Measurements from ENCODE around the gene DOCK3. TPM values are rescaled to one million over a fixed set of nuclear protein-coding genes. Genes with fewer than 3 reads are reported as not detected.
A peak's percentile ranks its signal among the peaks of the same experiment; 100 is the strongest.

DOCK3 gene, protein sequence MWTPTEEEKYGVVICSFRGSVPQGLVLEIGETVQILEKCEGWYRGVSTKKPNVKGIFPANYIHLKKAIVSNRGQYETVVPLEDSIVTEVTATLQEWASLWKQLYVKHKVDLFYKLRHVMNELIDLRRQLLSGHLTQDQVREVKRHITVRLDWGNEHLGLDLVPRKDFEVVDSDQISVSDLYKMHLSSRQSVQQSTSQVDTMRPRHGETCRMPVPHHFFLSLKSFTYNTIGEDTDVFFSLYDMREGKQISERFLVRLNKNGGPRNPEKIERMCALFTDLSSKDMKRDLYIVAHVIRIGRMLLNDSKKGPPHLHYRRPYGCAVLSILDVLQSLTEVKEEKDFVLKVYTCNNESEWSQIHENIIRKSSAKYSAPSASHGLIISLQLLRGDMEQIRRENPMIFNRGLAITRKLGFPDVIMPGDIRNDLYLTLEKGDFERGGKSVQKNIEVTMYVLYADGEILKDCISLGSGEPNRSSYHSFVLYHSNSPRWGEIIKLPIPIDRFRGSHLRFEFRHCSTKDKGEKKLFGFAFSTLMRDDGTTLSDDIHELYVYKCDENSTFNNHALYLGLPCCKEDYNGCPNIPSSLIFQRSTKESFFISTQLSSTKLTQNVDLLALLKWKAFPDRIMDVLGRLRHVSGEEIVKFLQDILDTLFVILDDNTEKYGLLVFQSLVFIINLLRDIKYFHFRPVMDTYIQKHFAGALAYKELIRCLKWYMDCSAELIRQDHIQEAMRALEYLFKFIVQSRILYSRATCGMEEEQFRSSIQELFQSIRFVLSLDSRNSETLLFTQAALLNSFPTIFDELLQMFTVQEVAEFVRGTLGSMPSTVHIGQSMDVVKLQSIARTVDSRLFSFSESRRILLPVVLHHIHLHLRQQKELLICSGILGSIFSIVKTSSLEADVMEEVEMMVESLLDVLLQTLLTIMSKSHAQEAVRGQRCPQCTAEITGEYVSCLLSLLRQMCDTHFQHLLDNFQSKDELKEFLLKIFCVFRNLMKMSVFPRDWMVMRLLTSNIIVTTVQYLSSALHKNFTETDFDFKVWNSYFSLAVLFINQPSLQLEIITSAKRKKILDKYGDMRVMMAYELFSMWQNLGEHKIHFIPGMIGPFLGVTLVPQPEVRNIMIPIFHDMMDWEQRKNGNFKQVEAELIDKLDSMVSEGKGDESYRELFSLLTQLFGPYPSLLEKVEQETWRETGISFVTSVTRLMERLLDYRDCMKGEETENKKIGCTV (N-terminal part only)
- total RNA-seq (10 to 100 TPM; 11.0 to 31.5 TPM), polyA plus RNA-seq (ENCODE audit: insufficient read length in 2 of 2) (10 to 100 TPM; 34.5 to 35.7 TPM)
- long read RNA-seq, donor 1, result 0 reads
- long read RNA-seq, donor 2, result 0 reads
- long read RNA-seq, donor 3, result 0 reads
- long read RNA-seq, donor 4, result 0 reads

DNA sequence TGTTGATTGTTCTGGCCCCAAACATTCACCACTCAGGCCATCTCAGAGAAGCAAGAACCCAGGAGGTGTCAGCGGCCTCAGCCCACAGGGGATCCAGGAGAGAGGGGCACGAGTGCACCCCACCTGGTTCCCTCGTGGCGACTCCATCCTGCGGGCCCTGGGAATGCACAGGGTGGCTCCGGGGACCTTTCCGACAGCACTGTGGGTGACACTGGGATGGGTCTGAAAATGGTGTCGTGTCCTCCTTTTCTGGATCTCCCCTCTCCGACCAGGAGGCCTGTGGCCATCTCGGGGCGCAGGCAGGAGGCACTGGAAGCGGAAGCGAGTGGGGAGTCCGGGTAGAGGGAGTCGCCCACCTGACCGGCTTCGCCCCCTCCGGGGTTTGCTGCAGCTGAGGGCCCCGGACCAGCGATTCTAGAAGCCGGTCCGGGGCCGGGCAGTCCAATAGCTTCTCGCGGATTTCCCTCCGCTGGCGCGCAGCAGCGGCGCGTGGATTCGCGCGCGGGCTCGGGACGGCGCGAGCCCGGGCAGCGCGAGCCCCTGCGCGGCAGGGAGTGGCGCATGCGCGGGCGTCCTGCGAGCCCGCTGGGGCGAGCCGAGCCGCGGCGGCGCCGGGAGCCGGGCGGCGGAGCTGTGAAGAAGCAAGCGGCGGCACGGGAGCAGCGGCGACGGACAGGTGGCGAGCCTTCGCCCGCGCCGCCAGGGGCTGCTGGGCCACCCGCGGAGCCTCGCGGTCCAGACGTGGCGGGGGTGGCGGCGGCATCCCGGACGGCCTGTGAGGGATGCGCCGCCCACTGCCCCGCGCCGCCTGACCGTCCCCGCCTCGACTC, at the start of gene DOCK3:
TSS of gene DOCK3 (plus strand) at position 579 of the 830 bp plus-strand sequence. CDS start 337 bp downstream, outside the sequence.
- H3K27ac ChIP-seq (ENCODE audit: low read depth, low read length), result no peak within 1 kb of the TSS
- 2% methylated on average over 89 of the region's 89 CpGs for WGBS (ENCODE audit: insufficient coverage)
- peaks cover 6% of the 10 kb centered on the region for H3K4me1 ChIP-seq (ENCODE audit: control insufficient read depth, insufficient read depth, low read length)

GRCh38 chr3:50625231-50626182, 49.2 kb upstream of the DOCK3 start:
- 50% methylated on average over 15 of the region's 18 CpGs for WGBS (ENCODE audit: insufficient coverage)
- no peak for DNase-seq (ENCODE audit: low read depth in 4 of 6, low spot score in 6 of 6)
- Histone ChIP-seq H3K9me3 (ENCODE audit: control insufficient read depth, insufficient read depth, low read length) (no peaks in the 10 kb centered on the region), H3K36me3 (ENCODE audit: control insufficient read depth, insufficient read depth, low read length) (no peaks in the 10 kb centered on the region), H3K27ac (ENCODE audit: low read depth, low read length) (no peak overlapping the region), H3K27me3 (ENCODE audit: control insufficient read depth, insufficient read depth, low read length) (no peaks in the 10 kb centered on the region), H3K4me1 (ENCODE audit: control insufficient read depth, insufficient read depth, low read length) (peaks cover 14% of the 10 kb centered on the region), H3K4me3 (ENCODE audit: low read depth, low read length) (no peak overlapping the region)

More for the DNA sequence above, at the start of gene DOCK3:
- H3K36me3 ChIP-seq (ENCODE audit: control insufficient read depth, insufficient read depth, low read length), result no peaks in the 10 kb centered on the region
- H3K9me3 ChIP-seq (ENCODE audit: control insufficient read depth, insufficient read depth, low read length), result no peaks in the 10 kb centered on the region
- peaks cover 16% of the 10 kb centered on the region for H3K27me3 ChIP-seq (ENCODE audit: control insufficient read depth, insufficient read depth, low read length)
- peak in 5 of 6 donors; percentile 51 to 92 (median 61) for DNase-seq (ENCODE audit: low read depth in 4 of 6, low spot score in 6 of 6)
- H3K4me3 ChIP-seq (ENCODE audit: low read depth, low read length), result peak within 1 kb of the TSS; percentile 43

GRCh38 chr3:50626401-50626800, 48.3 kb upstream of the DOCK3 start:
- no peak overlapping the region for H3K27ac ChIP-seq (ENCODE audit: low read depth, low read length)
- peaks cover 20% of the 10 kb centered on the region for H3K4me1 ChIP-seq (ENCODE audit: control insufficient read depth, insufficient read depth, low read length)
- no peak overlapping the region for H3K4me3 ChIP-seq (ENCODE audit: low read depth, low read length)
- no peaks in the 10 kb centered on the region for H3K9me3 ChIP-seq (ENCODE audit: control insufficient read depth, insufficient read depth, low read length)
- H3K27me3 ChIP-seq (ENCODE audit: control insufficient read depth, insufficient read depth, low read length), result no peaks in the 10 kb centered on the region
- 97% methylated on average over 3 of the region's 3 CpGs for WGBS (ENCODE audit: insufficient coverage)
- no peak for DNase-seq (ENCODE audit: low read depth in 4 of 6, low spot score in 6 of 6)
- no peaks in the 10 kb centered on the region for H3K36me3 ChIP-seq (ENCODE audit: control insufficient read depth, insufficient read depth, low read length)

DNA sequence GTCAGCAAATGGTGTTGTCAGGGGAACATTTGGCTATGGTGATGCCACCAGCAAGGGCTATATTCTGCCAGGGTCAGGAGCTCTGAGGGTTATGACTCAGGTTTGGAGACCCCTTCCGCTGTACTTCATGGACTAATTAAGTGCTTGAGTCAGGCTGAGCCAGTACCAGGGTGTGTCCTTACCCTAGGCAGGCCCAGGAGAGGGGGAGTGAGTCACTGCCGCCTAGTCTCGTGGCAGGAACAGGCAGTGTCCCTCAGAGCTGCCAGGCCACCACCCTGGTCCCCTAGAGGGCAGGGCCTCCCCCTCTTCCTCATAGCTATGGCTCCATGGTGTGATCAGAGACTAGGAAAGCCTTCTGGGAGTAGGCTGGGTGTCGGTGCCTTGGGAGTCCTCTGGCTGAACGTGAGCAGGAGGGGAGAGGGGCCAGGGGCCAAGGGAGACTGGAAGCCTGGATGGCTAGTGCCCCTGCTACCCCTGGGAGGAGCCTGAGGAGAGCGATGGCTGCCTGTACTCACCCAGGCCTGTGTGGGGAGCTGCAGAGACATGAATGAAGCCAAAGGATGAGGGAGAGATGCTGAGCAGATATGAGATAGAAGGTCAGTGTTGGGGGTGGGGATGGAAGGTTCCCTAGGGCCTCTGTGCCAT, 47.2 kb upstream of the DOCK3 start:
- 49% methylated on average over 6 of the region's 6 CpGs for WGBS (ENCODE audit: insufficient coverage)
- Histone ChIP-seq H3K27me3 (ENCODE audit: control insufficient read depth, insufficient read depth, low read length) (no peaks in the 10 kb centered on the region), H3K4me1 (ENCODE audit: control insufficient read depth, insufficient read depth, low read length) (peaks cover 20% of the 10 kb centered on the region), H3K9me3 (ENCODE audit: control insufficient read depth, insufficient read depth, low read length) (no peaks in the 10 kb centered on the region), H3K27ac (ENCODE audit: low read depth, low read length) (no peak overlapping the region), H3K36me3 (ENCODE audit: control insufficient read depth, insufficient read depth, low read length) (no peaks in the 10 kb centered on the region), H3K4me3 (ENCODE audit: low read depth, low read length) (no peak overlapping the region)
- peak in 1 of 6 donors; percentile 46 for DNase-seq (ENCODE audit: low read depth in 4 of 6, low spot score in 6 of 6)

DNA sequence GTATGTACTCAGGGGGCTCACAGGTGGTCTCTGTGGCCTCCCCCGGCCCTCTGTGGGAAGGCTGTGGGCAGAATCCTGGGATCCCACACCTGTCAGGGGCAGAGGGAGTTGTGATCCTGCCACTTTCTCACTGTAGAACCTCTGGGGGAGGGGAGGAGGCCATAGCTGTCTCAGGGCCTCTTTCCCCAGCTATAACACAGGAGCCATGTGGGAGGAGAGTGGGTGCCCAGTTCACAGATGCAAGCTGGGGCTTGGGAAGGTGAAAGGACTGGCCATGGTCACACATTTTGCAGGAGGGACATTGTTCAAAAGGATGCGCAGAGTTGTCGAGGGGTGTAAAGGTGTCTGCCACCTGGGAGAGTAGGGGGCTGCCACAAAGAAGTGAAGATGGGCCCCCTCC, 46.1 kb upstream of the DOCK3 start:
- 100% methylated on average over 1 of the region's 3 CpGs for WGBS (ENCODE audit: insufficient coverage)
- Histone ChIP-seq H3K4me1 (ENCODE audit: control insufficient read depth, insufficient read depth, low read length) (peaks cover 20% of the 10 kb centered on the region), H3K36me3 (ENCODE audit: control insufficient read depth, insufficient read depth, low read length) (no peaks in the 10 kb centered on the region), H3K27ac (ENCODE audit: low read depth, low read length) (no peak overlapping the region), H3K9me3 (ENCODE audit: control insufficient read depth, insufficient read depth, low read length) (no peaks in the 10 kb centered on the region), H3K4me3 (ENCODE audit: low read depth, low read length) (no peak overlapping the region), H3K27me3 (ENCODE audit: control insufficient read depth, insufficient read depth, low read length) (no peaks in the 10 kb centered on the region)
- DNase-seq (ENCODE audit: low read depth in 4 of 6, low spot score in 6 of 6), result no peak

- no peaks in the 10 kb centered on the region for H3K9me3 ChIP-seq (ENCODE audit: control insufficient read depth, insufficient read depth, low read length)
- no peak for DNase-seq (ENCODE audit: low read depth in 4 of 6, low spot score in 6 of 6)
- 93% methylated on average over 3 of the region's 6 CpGs for WGBS (ENCODE audit: insufficient coverage)
- H3K27me3 ChIP-seq (ENCODE audit: control insufficient read depth, insufficient read depth, low read length), result no peaks in the 10 kb centered on the region
- no peak overlapping the region for H3K4me3 ChIP-seq (ENCODE audit: low read depth, low read length)
- no peak overlapping the region for H3K27ac ChIP-seq (ENCODE audit: low read depth, low read length)
- no peaks in the 10 kb centered on the region for H3K36me3 ChIP-seq (ENCODE audit: control insufficient read depth, insufficient read depth, low read length)
- peaks cover 20% of the 10 kb centered on the region for H3K4me1 ChIP-seq (ENCODE audit: control insufficient read depth, insufficient read depth, low read length)
Measured at GRCh38 chr3:50630394-50630793, 44.3 kb upstream of the DOCK3 start.

GRCh38 chr3:50630877-50631276, 43.9 kb upstream of the DOCK3 start:
- peak in 2 of 6 donors; percentile 39 to 92 for DNase-seq (ENCODE audit: low read depth in 4 of 6, low spot score in 6 of 6)
- Histone ChIP-seq H3K27me3 (ENCODE audit: control insufficient read depth, insufficient read depth, low read length) (no peaks in the 10 kb centered on the region), H3K4me3 (ENCODE audit: low read depth, low read length) (no peak overlapping the region), H3K4me1 (ENCODE audit: control insufficient read depth, insufficient read depth, low read length) (peaks cover 15% of the 10 kb centered on the region), H3K9me3 (ENCODE audit: control insufficient read depth, insufficient read depth, low read length) (no peaks in the 10 kb centered on the region), H3K27ac (ENCODE audit: low read depth, low read length) (no peak overlapping the region), H3K36me3 (ENCODE audit: control insufficient read depth, insufficient read depth, low read length) (no peaks in the 10 kb centered on the region)
- 14% methylated on average over 1 of the region's 7 CpGs for WGBS (ENCODE audit: insufficient coverage)

DNA sequence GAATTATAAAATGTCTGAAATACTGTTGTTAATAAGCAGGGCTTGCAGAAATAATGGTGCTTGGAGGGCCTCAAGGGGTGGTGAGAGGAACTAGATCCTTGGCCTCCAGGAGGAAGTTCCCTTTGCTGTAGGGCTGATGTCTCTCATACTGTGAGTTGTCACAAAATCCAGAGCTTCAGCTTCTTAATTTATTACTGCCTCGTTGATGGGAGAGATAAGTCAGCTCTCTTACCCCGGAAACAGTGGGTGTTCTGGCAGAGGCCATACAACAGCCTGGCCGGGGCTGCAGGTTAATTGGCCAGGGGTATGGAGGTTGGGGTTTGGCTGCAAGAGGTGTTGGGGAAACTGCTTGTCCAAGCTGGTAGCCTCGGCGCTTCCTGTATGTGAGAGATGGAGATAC, 42.3 kb upstream of the DOCK3 start:
- 69% methylated on average over 4 of the region's 5 CpGs for WGBS (ENCODE audit: insufficient coverage)
- Histone ChIP-seq H3K9me3 (ENCODE audit: control insufficient read depth, insufficient read depth, low read length) (no peaks in the 10 kb centered on the region), H3K4me3 (ENCODE audit: low read depth, low read length) (no peak overlapping the region), H3K4me1 (ENCODE audit: control insufficient read depth, insufficient read depth, low read length) (peaks cover 17% of the 10 kb centered on the region), H3K27ac (ENCODE audit: low read depth, low read length) (no peak overlapping the region), H3K36me3 (ENCODE audit: control insufficient read depth, insufficient read depth, low read length) (no peaks in the 10 kb centered on the region), H3K27me3 (ENCODE audit: control insufficient read depth, insufficient read depth, low read length) (no peaks in the 10 kb centered on the region)
- DNase-seq (ENCODE audit: low read depth in 4 of 6, low spot score in 6 of 6), result no peak
